Epithelial cell of esophagus (primary cell): Measurements from ENCODE around the gene KSR2.

ENCODE experiments used
- DNase-seq: peaks from one replicate; pipeline ENCODE4 v3.0.0; 2010; ENCODE audit warnings: low read depth
- H3K4me3 ChIP-seq: 2 replicates; pipeline ENCODE4 v1.5.1; 2011; ENCODE audit warnings: mild to moderate bottlenecking, low read length, control low read depth
- TF ChIP-seq, protein P1 (sequence below): IDR thresholded peaks from 2 replicates; pipeline ENCODE4 v1.5.1; 2011; ENCODE audit warnings: low read depth, mild to moderate bottlenecking, low read length, control low read depth, inconsistent platforms; ENCODE audit not compliant: insufficient read depth; ENCODE audit errors: missing control alignments

KSR2 gene

GRCh38 chr12:117518594-117519270 lies 450.1 kb downstream of the KSR2 start:
- TF ChIP-seq, protein P1, sequence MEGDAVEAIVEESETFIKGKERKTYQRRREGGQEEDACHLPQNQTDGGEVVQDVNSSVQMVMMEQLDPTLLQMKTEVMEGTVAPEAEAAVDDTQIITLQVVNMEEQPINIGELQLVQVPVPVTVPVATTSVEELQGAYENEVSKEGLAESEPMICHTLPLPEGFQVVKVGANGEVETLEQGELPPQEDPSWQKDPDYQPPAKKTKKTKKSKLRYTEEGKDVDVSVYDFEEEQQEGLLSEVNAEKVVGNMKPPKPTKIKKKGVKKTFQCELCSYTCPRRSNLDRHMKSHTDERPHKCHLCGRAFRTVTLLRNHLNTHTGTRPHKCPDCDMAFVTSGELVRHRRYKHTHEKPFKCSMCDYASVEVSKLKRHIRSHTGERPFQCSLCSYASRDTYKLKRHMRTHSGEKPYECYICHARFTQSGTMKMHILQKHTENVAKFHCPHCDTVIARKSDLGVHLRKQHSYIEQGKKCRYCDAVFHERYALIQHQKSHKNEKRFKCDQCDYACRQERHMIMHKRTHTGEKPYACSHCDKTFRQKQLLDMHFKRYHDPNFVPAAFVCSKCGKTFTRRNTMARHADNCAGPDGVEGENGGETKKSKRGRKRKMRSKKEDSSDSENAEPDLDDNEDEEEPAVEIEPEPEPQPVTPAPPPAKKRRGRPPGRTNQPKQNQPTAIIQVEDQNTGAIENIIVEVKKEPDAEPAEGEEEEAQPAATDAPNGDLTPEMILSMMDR, result no peak
- no peak overlapping the region for H3K4me3 ChIP-seq
- no peak for DNase-seq

- no peak for DNase-seq
- no peak overlapping the region for H3K4me3 ChIP-seq
- TF ChIP-seq, protein P1, result no peak
These were observed 451.5 kb downstream of the KSR2 start for GRCh38 chr12:117517219-117517739.

GRCh38 chr12:117516034-117516433 lies 452.8 kb downstream of the KSR2 start:
- H3K4me3 ChIP-seq, result no peak overlapping the region
- TF ChIP-seq, protein P1, result no peak
- no peak for DNase-seq

DNA sequence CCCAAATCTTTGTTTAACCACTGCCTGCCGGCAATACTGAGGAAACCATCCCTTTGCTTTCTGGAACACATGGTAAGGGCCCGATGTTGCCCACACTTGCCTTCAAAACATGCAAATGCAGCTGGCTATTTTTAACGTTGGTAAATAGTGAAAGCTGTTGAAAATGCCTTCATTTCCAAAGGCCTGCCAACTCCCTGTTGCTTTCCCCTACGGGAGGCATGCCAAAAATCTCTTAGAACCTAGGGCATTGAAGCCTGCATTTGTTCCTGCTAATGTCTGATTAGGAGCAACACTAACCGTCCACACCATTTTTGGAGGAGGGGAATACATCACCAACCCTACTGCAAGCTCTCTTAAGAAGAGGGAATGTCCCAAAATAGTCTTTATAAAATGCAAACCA lies 454.8 kb downstream of the KSR2 start:
- TF ChIP-seq, protein P1, result no peak
- no peak for DNase-seq
- H3K4me3 ChIP-seq, result no peak overlapping the region

DNA sequence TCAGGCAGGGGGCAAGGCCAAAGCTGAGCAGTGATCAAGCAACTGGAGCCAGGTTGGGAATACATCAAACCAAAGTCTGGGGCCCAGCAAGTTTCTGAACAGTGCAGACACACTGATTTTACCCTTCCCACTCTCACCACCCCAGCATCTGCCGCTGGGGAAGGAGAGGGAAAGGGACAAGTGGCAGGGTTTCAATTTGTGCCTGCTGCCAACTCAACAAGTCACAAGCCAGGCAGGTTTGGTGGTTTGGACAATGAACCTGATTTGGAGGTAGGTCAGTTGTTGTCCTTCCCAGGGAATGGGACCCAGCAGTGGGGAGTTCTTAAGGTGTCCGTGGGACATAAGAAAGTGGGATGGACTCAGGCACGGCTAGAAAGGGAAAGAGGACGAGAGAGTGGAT lies 455.4 kb downstream of the KSR2 start:
- DNase-seq, result no peak
- TF ChIP-seq, protein P1, result no peak

DNA sequence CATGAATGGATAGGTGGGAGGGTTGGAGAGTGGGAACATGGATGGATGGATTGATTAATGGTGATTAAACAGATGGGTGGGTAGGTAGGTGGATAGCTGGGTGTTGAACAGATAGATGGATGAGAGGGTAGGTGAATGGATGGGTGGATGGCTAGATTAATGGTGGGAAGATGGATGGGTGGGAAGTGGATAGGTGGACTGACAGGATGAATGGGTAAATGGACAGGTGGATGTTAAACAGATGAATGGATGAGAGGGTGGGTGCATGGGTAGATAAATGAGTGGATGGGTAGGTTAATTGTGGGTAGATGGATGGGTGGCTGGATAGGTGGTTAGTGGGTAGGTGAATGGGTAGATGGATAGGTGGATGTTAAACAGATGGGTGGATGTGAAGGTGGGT lies 460.3 kb downstream of the KSR2 start:
- no peak overlapping the region for H3K4me3 ChIP-seq
- TF ChIP-seq, protein P1, result no peak
- DNase-seq, result no peak

More for the DNA sequence above, 455.4 kb downstream of the KSR2 start:
- no peak overlapping the region for H3K4me3 ChIP-seq

DNA sequence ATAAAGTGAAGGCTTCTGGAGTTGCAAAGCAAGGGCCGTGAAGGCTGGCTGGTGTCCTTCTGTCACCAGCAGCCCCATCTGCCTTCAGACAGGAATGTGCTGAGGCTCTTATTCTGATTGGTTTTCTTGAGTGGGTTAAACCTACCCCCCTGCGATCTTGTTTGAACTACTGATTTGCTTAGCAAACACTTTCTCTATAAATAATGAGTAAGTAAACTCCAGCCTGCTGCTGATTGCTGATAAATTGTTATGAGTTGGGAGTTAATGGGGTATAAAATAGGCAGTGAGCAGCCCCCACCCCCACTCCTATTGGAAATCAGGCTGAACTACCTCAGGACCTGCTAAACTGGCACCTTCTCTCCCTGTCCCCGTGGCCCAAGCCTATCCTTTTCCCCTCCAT lies 461.2 kb downstream of the KSR2 start:
- no peak overlapping the region for H3K4me3 ChIP-seq
- no peak for DNase-seq
- TF ChIP-seq, protein P1, result no peak
